GM19351 (cell line): ENCODE data around the gene PHAF1.

Experiments used
- ATAC-seq: cut with Tn5 transposase; IDR thresholded peaks from one replicate; pipeline ENCODE4 v1.9.1; 2021; ENCODE audit warnings: mild to moderate bottlenecking, moderate library complexity; ENCODE audit not compliant: unreplicated experiment

PHAF1 gene

DNA sequence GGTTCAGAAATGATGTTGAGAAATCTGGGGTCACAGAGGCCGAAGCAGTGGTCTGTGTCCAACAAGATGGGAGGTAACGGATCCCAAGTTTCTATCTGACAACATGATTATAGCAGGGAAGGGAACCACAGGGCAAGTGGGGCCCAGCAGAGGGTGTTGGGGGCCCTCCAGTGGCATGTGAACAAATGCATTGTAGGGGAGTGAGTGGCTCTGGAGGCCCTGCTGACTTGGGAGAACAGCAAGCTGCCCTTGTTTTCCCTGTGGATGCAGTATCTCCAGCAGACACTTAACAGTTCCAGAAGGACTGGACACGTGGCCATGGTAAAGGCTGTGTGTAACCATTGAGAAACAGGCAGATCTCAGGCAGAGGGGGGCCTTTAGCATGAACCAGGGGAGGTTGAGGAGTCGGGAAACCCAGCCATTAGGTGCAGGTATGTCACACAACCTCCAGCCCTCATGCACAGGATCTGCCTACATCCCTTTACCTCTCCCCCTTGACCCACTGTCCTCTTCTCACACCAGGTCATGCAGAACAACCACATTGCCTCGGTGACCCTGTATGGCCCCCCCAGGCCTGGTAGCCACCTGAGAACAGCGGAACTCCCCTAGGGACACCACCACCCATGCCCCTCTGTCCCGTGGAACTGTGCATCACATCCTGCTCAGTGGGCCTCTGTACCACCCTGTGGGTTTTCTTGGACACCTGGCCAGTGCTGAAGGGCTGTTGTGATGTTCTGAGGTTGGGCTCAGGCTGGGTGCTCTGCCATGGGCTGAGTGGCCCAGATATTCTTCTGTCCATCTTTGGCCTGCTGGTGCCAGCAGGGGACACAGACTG lies 37.0 kb downstream of the PHAF1 start:
- ATAC-seq = no peak

DNA sequence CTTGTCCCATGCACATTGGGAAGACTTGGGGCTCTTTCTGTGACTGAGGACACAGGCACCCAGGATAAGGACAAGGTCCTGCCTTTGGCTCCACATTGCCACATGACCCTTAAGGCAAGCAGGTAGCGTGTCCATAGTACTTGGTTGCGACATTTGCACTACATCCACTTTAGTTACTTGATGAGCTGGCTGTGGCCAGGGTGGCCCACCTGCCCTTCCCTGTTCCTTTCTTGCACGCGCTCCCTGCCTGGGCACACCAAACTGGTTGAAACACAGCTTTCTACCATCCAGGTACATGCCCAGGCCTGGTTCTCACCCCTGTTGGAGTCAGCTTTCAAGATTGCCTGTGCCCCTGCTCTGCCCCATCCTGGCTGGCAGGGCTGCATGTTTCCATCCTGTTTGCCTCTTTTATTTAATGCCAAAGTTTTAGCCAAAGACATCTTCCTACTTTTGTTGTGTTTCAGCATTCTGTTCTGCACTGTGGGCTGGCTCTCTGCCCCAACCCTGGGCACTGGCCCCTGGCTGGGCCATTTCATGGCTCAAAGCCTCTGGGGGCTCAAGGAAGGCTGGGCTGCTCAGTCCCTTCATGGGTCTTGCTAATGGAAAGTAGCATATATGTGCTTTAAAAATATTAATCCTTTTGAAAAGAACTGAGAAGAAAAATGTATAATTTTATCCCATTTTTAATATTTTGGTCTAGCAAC lies 37.8 kb downstream of the PHAF1 start:
- no peak for ATAC-seq

GRCh38 chr16:67148221-67148620 lies 38.5 kb downstream of the PHAF1 start:
- no peak for ATAC-seq

DNA sequence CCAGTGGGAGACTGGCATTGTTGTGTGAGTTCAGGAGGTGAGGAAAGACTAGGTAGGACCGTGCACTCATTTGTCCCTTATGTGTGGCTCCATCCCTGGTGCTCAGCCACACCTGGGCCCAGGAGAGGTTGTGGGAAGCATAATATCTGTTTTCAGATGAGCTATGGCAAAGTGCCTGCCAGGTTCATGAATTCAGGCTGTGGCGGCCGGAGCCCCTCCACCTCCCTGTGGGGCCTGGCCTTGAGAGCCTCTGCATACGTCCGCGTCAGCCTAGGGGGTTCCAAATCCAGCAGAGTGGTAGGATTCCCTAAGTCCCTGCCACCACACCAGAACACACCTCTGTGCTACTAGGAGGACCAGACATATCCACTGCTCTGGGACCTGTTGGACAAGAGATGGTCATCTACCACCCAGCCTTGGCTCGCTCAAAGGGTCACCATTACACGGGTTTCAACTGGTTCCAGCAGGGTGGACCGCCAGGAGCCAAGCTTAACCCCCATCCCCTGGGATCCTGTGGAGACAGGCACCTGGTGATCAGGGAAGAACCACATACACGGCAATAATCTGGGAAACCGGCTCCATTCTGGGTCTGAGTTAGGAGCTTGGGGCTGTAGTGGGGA lies 39.0 kb downstream of the PHAF1 start:
- ATAC-seq = no peak

- no peak for ATAC-seq
Measured at GRCh38 chr16:67149276-67150046, 39.7 kb downstream of the PHAF1 start.

DNA sequence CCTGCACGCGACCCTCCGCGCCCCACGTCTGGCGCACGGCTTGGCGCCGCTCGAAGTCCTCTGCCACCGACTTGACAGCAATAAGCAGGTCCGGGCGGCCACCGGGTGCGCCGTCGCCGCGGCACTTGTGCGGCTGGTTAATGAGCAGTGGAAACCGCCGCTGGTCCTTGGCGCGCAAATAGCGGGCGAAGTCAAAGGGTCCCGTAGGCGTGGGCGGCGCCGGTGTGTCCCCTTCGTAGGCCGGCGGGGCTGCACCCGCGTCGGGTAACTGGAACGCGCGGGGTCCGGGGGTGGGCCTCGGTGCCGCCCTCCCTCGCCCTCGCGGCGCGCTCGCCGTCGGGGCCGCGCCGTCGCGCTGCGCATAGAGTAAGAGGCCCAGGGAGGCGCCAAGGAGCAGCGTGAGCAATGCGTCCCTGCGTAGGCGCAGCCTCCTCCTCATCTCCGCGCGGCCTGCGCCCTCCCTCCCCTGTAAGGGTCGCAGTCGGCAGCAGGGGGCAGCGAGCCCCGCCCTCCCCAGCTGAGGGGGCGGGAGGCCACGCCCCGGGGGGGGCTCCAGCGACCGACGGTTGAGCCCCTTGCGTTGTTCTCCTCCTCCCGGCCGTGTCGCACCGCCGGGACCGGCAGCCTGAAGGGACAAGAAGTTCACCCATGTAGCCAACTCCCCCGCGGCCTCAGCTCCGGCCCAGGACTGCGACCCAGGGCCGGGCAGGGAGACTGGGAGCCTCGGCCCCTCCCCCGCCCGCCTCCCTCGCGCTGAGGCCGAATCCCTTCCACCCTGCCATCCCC lies 40.5 kb downstream of the PHAF1 start:
- ATAC-seq = peak; percentile 43

DNA sequence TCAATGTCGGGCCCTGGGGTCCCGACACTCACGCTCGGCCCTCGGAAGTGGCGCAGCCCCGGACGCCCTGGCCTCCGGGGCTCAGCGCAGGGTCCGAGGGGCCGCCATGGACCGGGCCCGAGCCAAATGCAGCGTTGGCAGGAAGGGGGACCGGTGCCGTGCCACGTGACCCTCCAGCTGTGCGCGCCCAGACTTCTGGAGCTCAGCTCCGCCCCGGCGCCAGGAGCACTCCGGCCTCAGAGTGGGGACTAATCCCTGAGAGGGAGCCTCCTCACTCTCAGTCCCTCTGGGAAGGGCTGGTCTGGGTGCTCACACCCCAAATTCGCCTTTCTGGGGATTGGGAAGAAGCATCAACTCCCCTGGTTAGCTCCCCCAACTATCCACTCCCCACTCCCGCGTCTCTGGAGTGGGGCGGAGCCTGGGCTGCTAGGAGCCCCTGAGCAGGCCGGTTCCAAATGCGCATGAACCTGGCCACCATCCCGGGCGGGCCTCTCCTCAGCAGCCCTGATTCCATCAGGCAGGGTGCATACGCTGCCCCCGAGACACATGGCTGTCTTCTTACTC lies 41.2 kb downstream of the PHAF1 start, which contains the start of gene B3GNT9:
B3GNT9 (minus strand) TSS at position 166 of the 564 bp plus-strand sequence. CDS start 513 bp downstream, outside the sequence.
- ATAC-seq = peak; percentile 43

DNA sequence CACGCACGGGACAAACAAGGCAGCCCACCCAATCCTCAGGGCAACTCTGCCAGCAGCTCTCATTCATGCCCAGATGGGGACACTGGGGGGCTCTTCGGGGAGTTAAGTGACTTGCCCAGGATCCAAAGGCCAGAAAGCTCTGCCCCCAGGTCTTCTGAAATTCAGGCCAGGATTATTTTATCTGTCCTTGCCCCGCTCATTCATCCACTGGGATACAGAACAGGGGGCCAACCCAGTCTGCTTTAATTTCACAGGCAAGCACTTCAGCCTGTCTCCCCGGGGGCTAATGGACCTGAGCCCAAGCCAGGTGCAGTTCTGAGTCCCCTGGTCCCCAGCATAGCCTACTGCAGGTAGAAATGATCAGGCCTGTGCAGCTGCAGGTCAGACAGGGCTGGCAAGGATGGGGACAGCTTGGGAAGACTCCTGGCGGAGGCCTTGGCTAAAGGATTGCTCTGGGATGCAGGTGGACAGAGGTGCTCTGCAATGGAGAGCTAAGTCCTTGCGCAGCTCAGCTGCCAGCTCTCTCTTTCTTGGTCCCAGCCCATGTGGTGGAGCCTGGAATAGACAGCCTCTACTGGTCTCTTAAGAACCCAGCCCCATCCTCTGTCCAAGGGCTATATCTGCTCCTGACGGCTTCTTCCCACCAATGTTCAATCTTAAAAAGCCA lies 41.8 kb downstream of the PHAF1 start:
- no peak for ATAC-seq

DNA sequence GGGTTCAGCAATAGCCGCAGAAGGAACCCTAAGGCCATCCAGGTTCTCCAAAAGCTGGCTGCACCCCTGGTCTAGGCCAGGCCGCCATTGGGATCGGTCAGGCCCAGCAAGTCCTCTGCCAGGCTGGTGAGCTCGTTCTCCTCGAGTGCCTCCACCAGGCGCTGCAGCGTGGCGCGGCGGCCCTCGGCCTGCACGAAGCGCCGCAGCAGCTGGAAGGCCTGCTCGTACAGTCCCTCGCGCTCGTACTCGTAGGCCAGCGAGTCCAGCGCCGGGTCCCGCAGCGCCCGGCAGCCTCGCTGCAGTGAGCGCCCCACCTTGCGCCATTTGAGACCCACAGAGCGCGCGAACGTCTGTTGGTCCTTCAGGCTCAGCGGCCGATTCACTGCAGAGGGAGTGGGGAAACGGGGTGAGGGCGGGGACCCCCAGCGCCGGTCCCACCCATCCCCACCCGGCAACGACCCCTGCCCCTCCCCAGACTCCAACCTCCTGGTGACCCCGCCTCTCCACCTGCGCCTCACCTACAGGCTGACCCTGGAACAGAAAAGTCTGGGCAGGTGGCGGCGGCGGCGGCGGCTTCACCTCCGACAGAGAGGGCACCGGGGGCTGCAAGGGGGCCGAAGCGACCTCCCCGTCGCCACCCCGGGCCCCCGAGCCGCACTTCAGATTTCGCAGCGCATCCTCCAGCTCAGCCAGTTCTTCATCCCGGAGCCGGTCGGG lies 45.0 kb downstream of the PHAF1 start:
- no peak for ATAC-seq

DNA sequence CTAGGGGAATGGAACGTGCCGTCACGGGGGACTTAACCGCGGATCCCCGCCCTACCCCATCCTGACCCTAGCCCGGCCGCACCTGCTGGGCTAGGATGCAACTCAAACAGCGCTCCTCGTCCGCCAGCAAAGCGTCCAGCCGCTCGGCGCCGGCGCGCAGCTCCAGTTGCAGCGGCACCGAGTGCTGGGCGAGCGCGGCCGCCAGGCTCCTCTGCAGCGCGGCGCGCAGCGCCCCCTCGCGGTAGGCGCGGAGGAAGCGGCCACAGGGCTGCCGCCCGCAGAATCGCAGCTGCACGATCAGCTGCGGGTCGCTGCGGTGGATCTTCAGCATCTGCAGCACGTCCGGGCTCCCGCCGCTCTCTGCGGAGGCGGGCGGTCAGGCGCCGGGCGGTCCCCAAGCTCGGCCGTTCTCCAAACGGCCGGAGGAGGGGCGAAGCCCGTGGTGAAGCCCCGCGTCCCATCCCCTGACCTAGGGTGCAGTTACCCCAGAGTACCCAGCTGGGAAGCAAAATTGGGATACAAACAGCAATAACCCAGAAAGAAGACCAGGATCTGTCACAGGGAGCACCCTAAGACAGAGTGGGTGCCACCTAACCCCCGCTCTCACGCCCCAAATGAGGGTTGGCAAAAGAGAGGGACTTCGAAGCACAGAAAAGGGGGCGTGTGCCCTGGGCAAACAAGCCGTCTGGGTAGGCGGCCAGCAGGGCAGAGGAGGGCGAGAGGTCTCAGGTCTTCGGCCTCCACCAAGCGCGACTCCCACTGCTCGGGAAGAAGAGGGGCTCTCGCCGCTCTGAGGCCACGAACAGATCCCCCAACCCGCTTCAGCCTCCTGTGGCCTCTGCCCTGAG lies 45.8 kb downstream of the PHAF1 start:
- no peak for ATAC-seq

DNA sequence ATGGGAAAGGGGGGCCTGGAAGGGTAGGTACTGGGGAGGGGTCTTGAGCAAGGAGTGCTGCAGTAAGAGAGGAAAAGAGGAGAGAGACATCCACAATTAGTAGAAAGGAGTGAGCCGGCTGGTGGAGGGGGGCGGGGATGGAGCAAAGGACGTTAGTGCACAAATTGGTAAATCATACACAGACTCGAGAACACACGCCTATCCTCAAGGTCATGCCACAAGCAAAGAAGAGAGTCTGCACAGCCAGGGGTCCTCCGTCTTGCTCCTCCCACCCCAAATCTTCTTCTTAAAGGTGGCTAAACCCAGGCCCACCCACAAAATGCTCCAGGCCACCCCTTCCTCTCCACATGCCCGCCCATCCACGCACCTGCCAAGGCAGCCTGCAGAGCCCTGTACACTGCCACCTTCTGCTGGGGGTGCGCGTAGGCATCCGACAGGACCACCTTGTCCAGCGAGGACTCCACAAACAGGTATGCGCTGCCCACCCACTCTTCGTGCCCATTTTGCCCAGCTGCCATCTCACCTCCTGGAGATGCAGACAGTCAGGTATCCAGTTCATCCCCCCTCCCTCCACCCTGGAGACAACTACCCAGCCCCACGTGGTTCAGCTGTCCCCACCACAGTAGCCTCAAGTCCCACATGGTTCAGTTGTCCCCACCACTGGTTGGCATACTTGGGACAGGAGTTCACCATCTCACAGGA lies 46.6 kb downstream of the PHAF1 start:
- ATAC-seq = no peak

- no peak for ATAC-seq
Measured at GRCh38 chr16:67157106-67157748, 47.5 kb downstream of the PHAF1 start.

GRCh38 chr16:67157892-67158635 lies 48.3 kb downstream of the PHAF1 start:
- ATAC-seq = no peak

DNA sequence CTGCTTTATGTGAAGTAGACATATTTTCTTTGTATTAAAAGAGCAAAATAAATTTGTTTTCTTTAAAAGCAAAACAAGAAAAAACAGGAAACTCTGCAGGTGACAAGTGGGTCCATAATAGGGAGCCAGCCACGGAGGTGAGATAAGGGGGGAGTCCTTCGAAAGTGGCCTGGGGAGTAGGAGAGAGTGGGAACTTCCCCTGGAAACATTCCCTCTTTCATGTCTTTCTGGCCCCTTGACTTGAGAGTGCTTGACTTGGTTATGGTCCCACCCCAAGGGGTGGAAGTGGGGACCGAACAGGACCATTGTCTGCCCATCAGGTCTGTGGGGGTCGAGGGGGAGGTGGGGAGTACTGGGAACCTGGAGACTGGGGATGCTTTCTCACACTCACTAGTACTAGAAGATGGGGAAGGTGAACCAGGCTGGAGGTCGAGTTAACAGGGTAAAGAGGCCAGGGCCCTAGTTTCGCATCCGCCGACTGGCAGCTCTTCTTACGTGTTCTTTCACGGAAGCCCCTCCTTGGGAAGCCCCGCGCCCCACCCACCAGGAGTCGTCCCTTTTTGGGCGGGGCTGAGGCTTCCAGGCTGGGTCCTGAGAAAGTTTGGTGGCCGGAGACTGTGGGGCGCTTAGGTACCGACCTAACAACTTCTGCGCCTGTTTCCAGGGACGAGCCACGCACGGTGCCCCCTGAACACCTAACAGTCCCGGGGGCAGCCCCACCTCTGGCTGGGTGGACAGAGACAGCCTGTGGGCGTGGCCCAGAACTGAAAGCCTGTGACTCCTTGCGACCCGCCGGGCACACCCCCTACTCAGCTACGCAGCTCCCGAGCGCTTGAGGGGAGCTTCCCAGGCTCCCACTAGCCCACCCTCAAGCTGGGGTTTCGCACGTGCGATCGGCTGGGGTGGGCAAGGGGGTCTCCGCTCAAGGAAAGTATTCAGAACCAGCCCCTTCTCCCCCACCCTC lies 49.2 kb downstream of the PHAF1 start:
- peak; percentile 37 for ATAC-seq

- ATAC-seq = no peak
Measured at GRCh38 chr16:67161595-67162058, 51.9 kb downstream of the PHAF1 start.
